Measurements from ENCODE around the gene SORD.

- TF ChIP-seq CTCF (IDR thresholded peaks at IDR 0.05) (no peak), POLR2AphosphoS5 (IDR thresholded peaks at IDR 0.05) (no peak), POLR2A (IDR thresholded peaks at IDR 0.05) (no peak)
These were observed 98.0 kb downstream of the SORD start for GRCh38 chr15:45121020-45121419.
